WTC11 (cell line): Measurements from ENCODE around the gene ZCCHC24.

Source experiments
- CREM ChIP-seq: sonication (generic); formaldehyde crosslinking; IDR thresholded peaks from 2 replicates; pipeline ENCODE4 v1.8.1; 2022; ENCODE audit warnings: mild to moderate bottlenecking, missing genetic modification reagents, moderate library complexity
- CTCF ChIP-seq: fragments of 200-600 bp; IDR thresholded peaks from 2 replicates; pipeline ENCODE4 v1.8.0; 2022; ENCODE audit warnings: antibody characterized with exemption
- E2F5 ChIP-seq: sonication (generic); formaldehyde crosslinking; IDR thresholded peaks from 2 replicates; pipeline ENCODE4 v1.8.1; 2022; ENCODE audit warnings: mild to moderate bottlenecking, moderate library complexity, missing genetic modification reagents
- EMX1 ChIP-seq: fragments of 250-450 bp; sonication (Bioruptor Pico); IDR thresholded peaks from 2 replicates; pipeline ENCODE4 v1.8.0; 2021; ENCODE audit warnings: mild to moderate bottlenecking

DNA sequence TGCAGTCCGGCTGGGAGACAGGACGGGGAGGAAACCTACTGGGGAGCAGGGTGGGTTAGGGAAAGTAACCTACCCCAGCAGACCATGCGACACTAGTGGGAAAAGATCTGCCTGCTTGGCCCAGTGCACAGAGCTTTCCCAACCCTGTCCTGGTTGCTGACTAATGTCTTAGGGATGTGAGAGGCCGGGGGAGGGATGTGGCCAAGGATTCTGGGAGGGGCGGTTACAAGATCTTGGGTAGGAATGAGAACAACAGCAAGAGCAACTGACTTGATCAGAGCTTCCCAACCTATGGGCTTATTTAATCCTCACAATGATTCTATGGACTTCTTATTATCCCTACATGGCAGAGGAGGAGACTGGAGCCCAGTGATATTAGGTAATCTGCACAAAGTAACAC lies 42.9 kb upstream of the ZCCHC24 start:
- no peak for TF ChIP-seq CTCF
- TF ChIP-seq E2F5 (CRISPR knock-in tag) = no peak
- TF ChIP-seq CREM (CRISPR knock-in tag) = no peak
- TF ChIP-seq EMX1 (CRISPR knock-in tag) = no peak
